Liver (tissue), 9 donors: Measurements from ENCODE around the gene SIRT1. TPM values are rescaled to one million over a fixed set of nuclear protein-coding genes. Genes with fewer than 3 reads are reported as not detected.
"Not testable (repeated sequence)": the region's sequence is repeated elsewhere in the genome, so short reads cannot be mapped to it uniquely, and the experiment has no call there.

Experiments used
- DNase-seq: peaks from one replicate; pipeline ENCODE4 v3.0.0-alpha.2; 2017; ENCODE audit warnings: low spot score
- H3K27ac ChIP-seq, 2 donors: one replicate each; pipeline ENCODE4 v1.7.0; 2013; ENCODE audit warnings: inconsistent platforms in 2 of 2, low read length in 2 of 2, control low read depth in 1 of 2, low read depth in 1 of 2, mild to moderate bottlenecking in 1 of 2
- H3K27me3 ChIP-seq, 4 donors: one replicate each; pipeline versions ENCODE4 v1.6.1 to v1.7.0; 2013; ENCODE audit warnings: low read length in 3 of 4, inconsistent platforms in 1 of 4, mild to moderate bottlenecking in 1 of 4, moderate library complexity in 1 of 4; ENCODE audit not compliant: control insufficient read depth in 4 of 4, insufficient read depth in 4 of 4
- H3K36me3 ChIP-seq, 4 donors: one replicate each; pipeline versions ENCODE4 v1.6.1 to v1.7.0; 2013; ENCODE audit warnings: low read length in 3 of 4, mild to moderate bottlenecking in 3 of 4, low read depth in 1 of 4, moderate library complexity in 1 of 4; ENCODE audit not compliant: control insufficient read depth in 4 of 4, insufficient read depth in 3 of 4
- H3K4me1 ChIP-seq, 4 donors: one replicate each; pipeline versions ENCODE4 v1.6.1 to v1.7.0; 2013; ENCODE audit warnings: low read length in 3 of 4, mild to moderate bottlenecking in 3 of 4, moderate library complexity in 1 of 4; ENCODE audit not compliant: control insufficient read depth in 4 of 4, insufficient read depth in 4 of 4
- H3K4me3 ChIP-seq, 3 donors: one replicate each; pipeline versions ENCODE4 v1.6.1 to v1.7.0; 2013; ENCODE audit warnings: low read length in 3 of 3, control low read depth in 1 of 3, low read depth in 1 of 3, mild to moderate bottlenecking in 1 of 3
- H3K9ac ChIP-seq, 2 donors: one replicate each; pipeline ENCODE4 v1.7.0; 2013; ENCODE audit warnings: low read length in 2 of 2, mild to moderate bottlenecking in 2 of 2, moderate library complexity in 2 of 2, control low read depth in 1 of 2, low read depth in 1 of 2
- H3K9me3 ChIP-seq, 4 donors: one replicate each; pipeline versions ENCODE4 v1.6.1 to v1.7.0; 2013; ENCODE audit warnings: low read length in 3 of 4; ENCODE audit not compliant: control insufficient read depth in 4 of 4
- ATF3 ChIP-seq: IDR thresholded peaks from 2 replicates; pipeline ENCODE4 v1.6.1; 2016; ENCODE audit warnings: antibody characterized with exemption
- EGR1 ChIP-seq, 2 donors: IDR thresholded peaks; 2 replicates each; pipeline ENCODE4 v1.6.1; 2016 to 2018; ENCODE audit warnings: antibody characterized with exemption in 2 of 2, low read depth in 2 of 2
- FOXA1 ChIP-seq: IDR thresholded peaks from 2 replicates; pipeline ENCODE4 v1.6.1; 2016; ENCODE audit warnings: antibody characterized with exemption
- FOXA2 ChIP-seq: IDR thresholded peaks from 2 replicates; pipeline ENCODE4 v1.6.1; 2016; ENCODE audit warnings: antibody characterized with exemption
- GABPA ChIP-seq, 2 donors: IDR thresholded peaks in 1 of 2; conservative IDR thresholded peaks in 1 of 2; 2 replicates each; pipeline ENCODE4 v1.6.1; 2016; ENCODE audit warnings: antibody characterized with exemption in 2 of 2, mild to moderate bottlenecking in 1 of 2, moderate library complexity in 1 of 2
- HNF4A ChIP-seq, 2 donors: conservative IDR thresholded peaks; 2 replicates each; pipeline ENCODE4 v1.6.1; 2016; ENCODE audit warnings: antibody characterized with exemption in 2 of 2, mild to moderate bottlenecking in 2 of 2
- HNF4G ChIP-seq: IDR thresholded peaks from 2 replicates; pipeline ENCODE4 v1.6.1; 2016; ENCODE audit warnings: antibody characterized with exemption
- JUND ChIP-seq, 2 donors: IDR thresholded peaks; 2 replicates each; pipeline ENCODE4 v1.6.1; 2016; ENCODE audit warnings: antibody characterized with exemption in 2 of 2
- MAX ChIP-seq: IDR thresholded peaks from 2 replicates; pipeline ENCODE4 v1.6.1; 2016; ENCODE audit warnings: antibody characterized with exemption
- NR2F2 ChIP-seq: IDR thresholded peaks from 2 replicates; pipeline ENCODE4 v1.6.1; 2016; ENCODE audit warnings: antibody characterized with exemption
- RAD21 ChIP-seq, 2 donors: IDR thresholded peaks; 2 replicates each; pipeline ENCODE4 v1.6.1; 2016; ENCODE audit warnings: antibody characterized with exemption in 2 of 2, mild to moderate bottlenecking in 2 of 2
- REST ChIP-seq: IDR thresholded peaks from 2 replicates; pipeline ENCODE4 v1.6.1; 2016; ENCODE audit warnings: antibody characterized with exemption, mild to moderate bottlenecking
- RXRA ChIP-seq, 2 donors: IDR thresholded peaks; 2 replicates each; pipeline ENCODE4 v1.6.1; 2017 to 2018; ENCODE audit warnings: antibody characterized with exemption in 2 of 2, mild to moderate bottlenecking in 1 of 2
- SP1 ChIP-seq: IDR thresholded peaks from 2 replicates; pipeline ENCODE4 v1.6.1; 2018; ENCODE audit warnings: antibody characterized with exemption, mild to moderate bottlenecking
- TAF1 ChIP-seq: conservative IDR thresholded peaks from 2 replicates; pipeline ENCODE4 v1.6.1; 2016; ENCODE audit warnings: antibody characterized with exemption, mild to moderate bottlenecking
- YY1 ChIP-seq: IDR thresholded peaks from 2 replicates; pipeline ENCODE4 v1.6.1; 2016; ENCODE audit warnings: antibody characterized with exemption, mild to moderate bottlenecking
- ZBTB33 ChIP-seq: IDR thresholded peaks from 2 replicates; pipeline ENCODE4 v1.6.1; 2016; ENCODE audit warnings: antibody characterized with exemption
- WGBS: extraction: QIAGEN DNeasy Blood & Tissue Kit; methylation state at CpG from one replicate; pipeline ENCODE4 v1.1.7; 2013; 5-methylcytosine and 5-hydroxymethylcytosine counted together
- polyA plus RNA-seq, 2 donors: library from polyadenylated mRNA; stranded (reverse) in 1 of 2; unstranded in 1 of 2; fragments of 200-250 nt in 1 of 2; fragments of >200 nt in 1 of 2; fragmentation: Nextera tagmentation in 1 of 2; extraction: Ambion mirVana in 1 of 2; gene quantifications; one replicate each; pipeline versions ENCODE4 v1.2.1 to v1.2.3, GENCODE V29; 2013 to 2015
- total RNA-seq, 2 donors: library from RNA; depleted of rRNA; stranded (reverse); fragments of >200 nt; gene quantifications; one replicate each; pipeline ENCODE4 v1.2.3, GENCODE V29; 2014
- donor health status: healthy.
- donor health status: healthy.
- donor health status: healthy.
- donor health status: healthy.
- donor health status: healthy.

The SIRT1 gene
- total and polyA plus RNA-seq, 4 donors, result 3.0 to 14.8 (median 7.8) TPM

- Histone ChIP-seq H3K9ac (peak within 1 kb of the TSS; percentile 60 to 92), H3K9me3 (no peaks in the 10 kb centered on the region), H3K27ac (peak within 1 kb of the TSS; percentile 74 to 79), H3K27me3 (no peaks in the 10 kb centered on the region), H3K36me3 (no peaks in the 10 kb centered on the region), H3K4me3 (peak within 1 kb of the TSS; percentile 60 to 82 (median 69)), H3K4me1 (peaks cover 0 to 7% (median 2%) of the 10 kb centered on the region in 4 donors)
- DNase-seq, result no peak
- WGBS, result 15% methylated on average over 5 of the region's 5 CpGs
- TF ChIP-seq SP1, result no peak
- peak; percentile 72 for TF ChIP-seq YY1
- TF ChIP-seq NR2F2, result no peak
- TF ChIP-seq ZBTB33, result peak; percentile 89
- peak; percentile 80 for TF ChIP-seq REST
- TF ChIP-seq RXRA (IDR thresholded peaks at IDR 0.05), result peak; percentile 56 to 66
- peak; percentile 93 for TF ChIP-seq FOXA2
- no peak for TF ChIP-seq EGR1 (IDR thresholded peaks at IDR 0.05; ENCODE audit: low read depth in 2 of 2)
- peak; percentile 25 to 38 for TF ChIP-seq JUND (IDR thresholded peaks at IDR 0.05)
- peak; percentile 82 for TF ChIP-seq FOXA1
- peak; percentile 39 to 51 for TF ChIP-seq RAD21 (IDR thresholded peaks at IDR 0.05)
- peak; percentile 78 for TF ChIP-seq MAX
- TF ChIP-seq GABPA (IDR thresholded peaks at IDR 0.05 in 1 of 2, conservative IDR thresholded peaks at IDR 0.05 in 1 of 2), result peak in 1 of 2 donors; percentile 51
- peak; percentile 92 for TF ChIP-seq TAF1
- TF ChIP-seq HNF4A (conservative IDR thresholded peaks at IDR 0.05), result peak; percentile 45 to 58
- no peak for TF ChIP-seq HNF4G
- peak; percentile 30 for TF ChIP-seq ATF3
These were observed 46.7 kb upstream of the SIRT1 start, which contains the start of gene DNAJC12 for GRCh38 chr10:67837541-67838314. Gene DNAJC12, minus strand, starts transcription at chr10:67838188. Its CDS starts 177 bp downstream, at chr10:67838011.

- not testable (repeated sequence) for H3K27me3 ChIP-seq, H3K9me3 ChIP-seq, H3K4me3 ChIP-seq, H3K4me1 ChIP-seq, H3K27ac ChIP-seq, H3K9ac ChIP-seq, H3K36me3 ChIP-seq, DNase-seq
- WGBS, result 96% methylated on average over 12 of the region's 12 CpGs
These were observed 44.9 kb upstream of the SIRT1 start for GRCh38 chr10:67839511-67839910.
